Measurements from ENCODE around the gene ARSG. TPM values are rescaled to one million over a fixed set of nuclear protein-coding genes. Genes with fewer than 3 reads are reported as not detected.
A peak's percentile ranks its signal among the peaks of the same experiment; 100 is the strongest.

ARSG gene
- total and polyA plus RNA-seq, 9 of the 15 experiments (the other 6 are each of a cell fraction or from before 2014, with no cell fraction given): 1.0 to 5.6 (median 1.8) TPM

DNA sequence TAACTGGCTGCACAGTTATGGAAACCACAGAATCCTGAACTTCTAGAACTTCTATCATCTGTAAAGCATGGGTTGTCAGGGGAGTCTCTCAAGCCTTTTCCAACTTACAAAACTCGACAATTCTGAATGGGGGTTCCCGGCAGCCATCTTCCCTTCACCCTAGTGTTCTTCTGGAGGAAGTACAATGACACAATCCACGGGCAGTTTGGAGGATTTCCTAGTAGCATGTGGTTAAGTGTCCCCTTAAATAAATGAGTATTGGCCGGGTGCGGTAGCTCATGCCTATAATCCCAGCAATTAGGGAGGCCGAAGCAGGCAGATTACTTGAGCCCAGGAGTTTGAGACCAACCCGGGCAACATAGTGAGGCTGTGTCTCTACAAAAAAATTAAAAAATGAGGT is 2.5 kb upstream of the ARSG start:
- H3K27me3 ChIP-seq (ENCODE audit: control insufficient read depth in 2 of 2, insufficient read depth in 2 of 2, low read length in 2 of 2): no peaks in the 10 kb centered on the region; a peak in 2 of 5 replicates
- ATAC-seq (no peak), DNase-seq (ENCODE audit: extremely low read depth in 1 of 4, low spot score in 3 of 4) (peak in 1 of 4 experiments; percentile 14), FAIRE-seq (peak; percentile 68)
- H3K9me3 ChIP-seq (replicated peaks; ENCODE audit: control insufficient read depth, insufficient read depth, low read depth, low read length): no peaks in the 10 kb centered on the region
- no peak overlapping the region for H3K9ac ChIP-seq (ENCODE audit: insufficient read depth in 1 of 2, low read depth in 2 of 2, low read length in 2 of 2)
- H3K4me2 ChIP-seq (ENCODE audit: insufficient read depth, low read length): no peak overlapping the region
- 66% methylated on average over 7 of the region's 7 CpGs for WGBS (ENCODE audit: insufficient coverage, low coverage, missing lambda C conversion rate)
- peaks cover 8 to 22% of the 10 kb centered on the region in 2 experiments for H3K4me1 ChIP-seq (replicated peaks in 1 of 2; ENCODE audit: control insufficient read depth in 2 of 2, insufficient read depth in 2 of 2, low read length in 2 of 2)
- ChIA-PET CTCF (ENCODE audit: low intra/inter-chr PET ratio) (no interaction called here), POLR2A (no interaction called here)
- H3K36me3 ChIP-seq (ENCODE audit: control insufficient read depth, insufficient read depth, low read length): no peaks in the 10 kb centered on the region
- no peak overlapping the region for H3K4me3 ChIP-seq
- H2AFZ ChIP-seq (ENCODE audit: low read depth, low read length): no peak overlapping the region
- BruUV-seq (replicated peaks): no TSS peak
- TF ChIP-seq TEAD1 (CRISPR knock-in tag; IDR thresholded peaks at IDR 0.05) (no peak), YY1 (IDR thresholded peaks at IDR 0.05; ENCODE audit: borderline replicate concordance in 1 of 3, control insufficient read depth in 1 of 3, extremely low read depth in 1 of 3, insufficient read depth in 3 of 3, insufficient read length in 1 of 3, insufficient replicate concordance in 2 of 3, low read depth in 1 of 3, low read length in 2 of 3) (peak in 2 of 3 experiments; percentile 60 to 76)
- TF ChIP-seq, protein P1, sequence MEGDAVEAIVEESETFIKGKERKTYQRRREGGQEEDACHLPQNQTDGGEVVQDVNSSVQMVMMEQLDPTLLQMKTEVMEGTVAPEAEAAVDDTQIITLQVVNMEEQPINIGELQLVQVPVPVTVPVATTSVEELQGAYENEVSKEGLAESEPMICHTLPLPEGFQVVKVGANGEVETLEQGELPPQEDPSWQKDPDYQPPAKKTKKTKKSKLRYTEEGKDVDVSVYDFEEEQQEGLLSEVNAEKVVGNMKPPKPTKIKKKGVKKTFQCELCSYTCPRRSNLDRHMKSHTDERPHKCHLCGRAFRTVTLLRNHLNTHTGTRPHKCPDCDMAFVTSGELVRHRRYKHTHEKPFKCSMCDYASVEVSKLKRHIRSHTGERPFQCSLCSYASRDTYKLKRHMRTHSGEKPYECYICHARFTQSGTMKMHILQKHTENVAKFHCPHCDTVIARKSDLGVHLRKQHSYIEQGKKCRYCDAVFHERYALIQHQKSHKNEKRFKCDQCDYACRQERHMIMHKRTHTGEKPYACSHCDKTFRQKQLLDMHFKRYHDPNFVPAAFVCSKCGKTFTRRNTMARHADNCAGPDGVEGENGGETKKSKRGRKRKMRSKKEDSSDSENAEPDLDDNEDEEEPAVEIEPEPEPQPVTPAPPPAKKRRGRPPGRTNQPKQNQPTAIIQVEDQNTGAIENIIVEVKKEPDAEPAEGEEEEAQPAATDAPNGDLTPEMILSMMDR (IDR thresholded peaks at IDR 0.05 in 2 of 3, conservative IDR thresholded peaks at IDR 0.05 in 1 of 3; ENCODE audit: insufficient read depth in 2 of 3, low read depth in 1 of 3, low read length in 3 of 3): 0 out of 6 replicates have a peak, but pooled peaks of 1 of the 3 experiments have one; percentile 20
- H3K79me2 ChIP-seq (ENCODE audit: control insufficient read depth, insufficient read depth, low read length): no peaks in the 10 kb centered on the region
- no peak overlapping the region for H3K27ac ChIP-seq (ENCODE audit: extremely low read depth, low read depth, low read length)
- no peaks in the 10 kb centered on the region for H3K9me1 ChIP-seq (ENCODE audit: control insufficient read depth, insufficient read depth, low read length)
- no peaks in the 10 kb centered on the region for H4K20me1 ChIP-seq (replicated peaks; ENCODE audit: control insufficient read depth, insufficient read depth, low read length)
- intact Hi-C loops (cut with micrococcal nuclease): no loop called here
- in situ Hi-C loops (cut with MboI): no loop called here
